Measurements from ENCODE around the gene CSF2. TPM values are rescaled to one million over a fixed set of nuclear protein-coding genes. Genes with fewer than 3 reads are reported as not detected.

The CSF2 gene
- total RNA-seq, 1 donor from 2014 or later: not detected

DNA sequence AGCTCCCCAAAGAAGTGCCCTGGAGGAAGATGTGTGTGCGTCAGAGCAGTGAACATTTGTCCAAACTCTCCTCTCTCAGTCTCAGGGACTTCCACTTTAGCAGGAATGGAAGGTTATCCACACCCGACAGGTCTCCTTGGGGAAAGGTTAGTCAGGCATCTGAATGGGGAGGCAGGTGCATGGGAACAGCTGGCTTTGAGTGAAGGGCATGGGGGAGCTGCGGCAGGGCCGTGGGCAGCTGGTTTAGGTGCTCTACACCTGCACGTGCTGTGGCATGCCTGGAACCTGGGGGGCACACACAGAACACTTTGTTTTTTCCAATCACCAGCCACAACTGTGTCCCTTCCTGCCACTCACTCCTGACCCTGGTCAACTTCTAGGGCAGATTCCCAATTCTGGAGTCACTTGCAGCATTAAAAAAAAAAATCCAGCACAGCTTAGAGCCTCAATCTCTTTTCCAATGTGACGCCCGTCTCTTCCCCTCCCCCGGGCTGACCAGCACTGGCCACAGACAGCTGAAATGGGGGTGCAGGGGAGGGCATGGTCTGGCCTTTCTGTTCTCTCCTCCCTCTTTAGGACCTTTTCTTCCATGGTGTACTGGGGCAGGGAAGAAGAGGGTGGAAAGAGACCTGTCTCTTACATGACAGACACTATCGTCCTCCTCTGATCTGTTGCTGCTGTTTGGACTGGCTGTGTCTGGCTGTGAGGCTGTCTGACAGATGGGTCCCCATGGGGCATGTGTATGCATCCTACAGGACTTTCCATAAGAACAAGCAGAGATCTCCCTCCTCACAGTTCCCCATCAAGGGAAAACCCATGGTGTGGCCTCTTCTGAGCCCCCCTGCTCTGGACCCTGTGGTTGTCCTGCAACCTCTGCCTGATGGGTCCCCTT lies 22.7 kb upstream of the CSF2 start:
- Mint-ChIP-seq H3K36me3 (no peaks in the 10 kb centered on the region), H3K27me3 (peaks cover 5% of the 10 kb centered on the region), H3K4me3 (no peak overlapping the region), H3K27ac (no peak overlapping the region), H3K4me1 (ENCODE audit: unreplicated experiment) (no peaks in the 10 kb centered on the region), H3K9me3 (no peaks in the 10 kb centered on the region)
- TF ChIP-seq, protein P1, sequence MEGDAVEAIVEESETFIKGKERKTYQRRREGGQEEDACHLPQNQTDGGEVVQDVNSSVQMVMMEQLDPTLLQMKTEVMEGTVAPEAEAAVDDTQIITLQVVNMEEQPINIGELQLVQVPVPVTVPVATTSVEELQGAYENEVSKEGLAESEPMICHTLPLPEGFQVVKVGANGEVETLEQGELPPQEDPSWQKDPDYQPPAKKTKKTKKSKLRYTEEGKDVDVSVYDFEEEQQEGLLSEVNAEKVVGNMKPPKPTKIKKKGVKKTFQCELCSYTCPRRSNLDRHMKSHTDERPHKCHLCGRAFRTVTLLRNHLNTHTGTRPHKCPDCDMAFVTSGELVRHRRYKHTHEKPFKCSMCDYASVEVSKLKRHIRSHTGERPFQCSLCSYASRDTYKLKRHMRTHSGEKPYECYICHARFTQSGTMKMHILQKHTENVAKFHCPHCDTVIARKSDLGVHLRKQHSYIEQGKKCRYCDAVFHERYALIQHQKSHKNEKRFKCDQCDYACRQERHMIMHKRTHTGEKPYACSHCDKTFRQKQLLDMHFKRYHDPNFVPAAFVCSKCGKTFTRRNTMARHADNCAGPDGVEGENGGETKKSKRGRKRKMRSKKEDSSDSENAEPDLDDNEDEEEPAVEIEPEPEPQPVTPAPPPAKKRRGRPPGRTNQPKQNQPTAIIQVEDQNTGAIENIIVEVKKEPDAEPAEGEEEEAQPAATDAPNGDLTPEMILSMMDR (conservative IDR thresholded peaks at IDR 0.05): no peak
- DNase-seq (ENCODE audit: extremely low spot score, unreplicated experiment): peak; percentile 44

DNA sequence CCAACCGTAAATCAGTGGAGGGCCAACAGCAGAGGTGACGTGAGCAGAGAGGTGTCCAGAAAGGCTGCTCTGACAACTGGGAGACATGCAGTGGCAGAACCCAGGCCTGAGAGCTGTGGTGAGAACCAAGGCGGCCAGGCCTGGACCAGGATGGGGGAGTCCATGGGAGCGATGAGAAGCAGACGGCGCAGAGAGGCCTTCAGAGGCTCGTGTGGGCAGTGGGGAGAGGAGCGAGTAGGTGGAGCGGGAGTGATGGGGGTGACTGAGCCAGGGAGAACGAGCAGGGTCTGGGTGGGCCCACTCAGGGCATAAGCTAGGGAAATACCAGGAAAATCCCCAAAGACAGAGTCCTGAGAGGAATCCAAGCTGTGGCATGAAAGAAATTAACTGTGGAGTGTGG lies 21.1 kb upstream of the CSF2 start:
- peaks cover 3% of the 10 kb centered on the region for H3K27me3 Mint-ChIP-seq
- H3K4me1 Mint-ChIP-seq (ENCODE audit: unreplicated experiment): no peaks in the 10 kb centered on the region
- no peak for DNase-seq (ENCODE audit: extremely low spot score, unreplicated experiment)
- H3K27ac Mint-ChIP-seq: no peak overlapping the region
- TF ChIP-seq, protein P1 (conservative IDR thresholded peaks at IDR 0.05): no peak
- H3K36me3 Mint-ChIP-seq: no peaks in the 10 kb centered on the region
- no peak overlapping the region for H3K4me3 Mint-ChIP-seq
- no peaks in the 10 kb centered on the region for H3K9me3 Mint-ChIP-seq

DNA sequence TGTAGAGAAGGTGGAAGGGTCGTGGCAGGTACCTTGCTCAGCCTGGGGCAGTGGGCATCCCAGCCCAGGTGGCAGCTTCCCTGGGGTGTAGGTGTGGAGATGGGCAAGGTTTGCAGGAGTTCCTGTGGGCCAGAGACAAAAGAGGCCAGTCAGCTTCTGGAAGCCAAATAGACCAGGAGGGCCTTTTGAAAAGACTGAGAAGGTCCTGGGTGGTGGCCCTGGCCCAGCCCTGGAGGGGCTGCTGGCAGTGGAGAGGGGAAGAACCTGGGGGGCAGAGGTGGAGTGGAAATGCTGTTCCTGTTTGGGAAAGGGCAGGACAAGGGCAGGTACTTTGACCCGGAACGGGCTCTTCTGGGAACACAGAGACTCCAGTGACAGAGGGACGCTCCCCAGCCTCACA lies 20.1 kb upstream of the CSF2 start:
- H3K4me1 Mint-ChIP-seq (ENCODE audit: unreplicated experiment): no peaks in the 10 kb centered on the region
- no peak for DNase-seq (ENCODE audit: extremely low spot score, unreplicated experiment)
- no peak overlapping the region for H3K4me3 Mint-ChIP-seq
- H3K27ac Mint-ChIP-seq: no peak overlapping the region
- no peaks in the 10 kb centered on the region for H3K9me3 Mint-ChIP-seq
- H3K36me3 Mint-ChIP-seq: no peaks in the 10 kb centered on the region
- TF ChIP-seq, protein P1 (conservative IDR thresholded peaks at IDR 0.05): no peak
- H3K27me3 Mint-ChIP-seq: peaks cover 3% of the 10 kb centered on the region

DNA sequence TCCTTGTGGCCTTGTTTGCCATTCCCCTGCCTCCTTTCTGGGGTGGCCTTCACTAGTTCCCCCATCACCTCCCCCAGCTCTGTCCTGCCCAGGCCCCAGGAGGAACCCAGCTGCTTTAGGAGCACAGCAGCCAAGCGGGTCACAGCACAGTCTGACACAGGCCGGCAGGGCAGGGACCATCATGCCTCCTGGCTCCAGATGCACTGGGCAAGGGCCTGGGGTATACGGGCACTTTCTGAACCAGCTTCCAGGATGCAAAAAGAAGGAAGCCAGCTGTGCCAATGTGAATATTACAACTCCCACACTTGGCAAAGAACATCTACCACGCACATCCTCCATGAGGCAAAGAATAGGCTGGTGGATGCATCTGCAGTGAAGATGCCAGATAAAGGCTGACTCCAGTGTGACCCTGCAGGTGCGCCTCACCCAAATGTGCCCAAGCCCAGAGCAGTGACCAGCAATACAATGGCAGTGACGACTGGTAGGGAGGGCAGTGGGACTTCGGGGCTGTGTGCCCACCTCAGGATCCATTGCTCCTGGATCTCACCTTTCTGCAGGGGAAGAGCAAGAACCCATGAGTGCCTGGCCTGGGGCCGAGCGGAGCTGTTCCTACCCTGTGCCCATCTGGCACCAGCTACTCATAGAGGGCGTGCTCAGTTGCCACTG lies 19.4 kb upstream of the CSF2 start:
- Mint-ChIP-seq H3K27me3 (peaks cover 3% of the 10 kb centered on the region), H3K36me3 (no peaks in the 10 kb centered on the region)
- TF ChIP-seq, protein P1 (conservative IDR thresholded peaks at IDR 0.05): no peak

DNA sequence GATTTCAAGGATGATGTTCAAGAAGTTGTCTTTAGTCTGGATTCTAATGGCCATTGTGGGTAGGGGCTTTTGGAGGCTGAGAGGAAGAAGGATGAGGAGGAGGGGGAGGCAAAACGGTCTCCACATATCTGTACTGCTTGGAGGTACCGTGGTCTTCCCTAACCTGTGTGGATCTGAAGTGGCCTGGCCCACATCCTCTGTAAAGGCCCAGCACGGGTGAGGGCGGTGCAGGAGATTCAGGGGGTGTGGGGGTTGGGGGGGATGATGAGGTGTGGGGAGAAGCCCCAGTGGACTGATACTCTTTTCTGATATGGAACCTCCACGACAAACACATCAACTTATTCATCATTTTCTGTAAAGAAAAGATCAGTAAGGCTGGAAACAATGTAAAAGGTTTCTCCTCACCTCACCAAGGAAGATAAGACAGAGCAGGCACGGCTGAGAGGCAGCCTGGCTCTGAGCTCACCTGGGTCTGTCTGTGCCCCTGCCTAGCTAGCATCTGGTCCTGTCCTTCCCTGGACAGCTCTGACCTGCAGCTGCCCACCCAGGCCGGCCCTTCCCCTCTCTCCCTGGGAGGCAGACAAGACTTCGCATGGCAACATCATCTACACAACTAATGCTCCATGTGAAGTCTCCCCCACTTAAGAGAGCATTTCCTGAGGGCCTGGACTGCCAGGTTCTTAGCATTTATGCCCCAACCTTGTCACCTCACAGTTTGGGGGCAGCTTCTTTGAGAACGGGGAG lies 18.7 kb upstream of the CSF2 start:
- no peaks in the 10 kb centered on the region for H3K36me3 Mint-ChIP-seq
- TF ChIP-seq, protein P1 (conservative IDR thresholded peaks at IDR 0.05): no peak
- H3K9me3 Mint-ChIP-seq: no peaks in the 10 kb centered on the region
- no peak overlapping the region for H3K27ac Mint-ChIP-seq
- H3K27me3 Mint-ChIP-seq: peaks cover 3% of the 10 kb centered on the region
- H3K4me3 Mint-ChIP-seq: no peak overlapping the region
- H3K4me1 Mint-ChIP-seq (ENCODE audit: unreplicated experiment): no peaks in the 10 kb centered on the region
- DNase-seq (ENCODE audit: extremely low spot score, unreplicated experiment): no peak

More for the DNA sequence above, 19.4 kb upstream of the CSF2 start:
- H3K9me3 Mint-ChIP-seq: no peaks in the 10 kb centered on the region
- H3K4me1 Mint-ChIP-seq (ENCODE audit: unreplicated experiment): no peaks in the 10 kb centered on the region
- no peak overlapping the region for H3K4me3 Mint-ChIP-seq
- no peak overlapping the region for H3K27ac Mint-ChIP-seq
- DNase-seq (ENCODE audit: extremely low spot score, unreplicated experiment): no peak
